Loucy (cell line): ENCODE results near the gene TMTC2.

Source experiments
- H2AFZ ChIP-seq: fragments of 200-600 bp; sonication (generic); 2 replicates; pipeline ENCODE4 v1.6.0; 2016; ENCODE audit warnings: antibody characterized with exemption, mild to moderate bottlenecking, low read length, moderate library complexity
- H3F3A ChIP-seq: fragments of 200-600 bp; 2 replicates; pipeline ENCODE4 v1.6.0; 2016; ENCODE audit warnings: antibody characterized with exemption, low read depth, mild to moderate bottlenecking
- H3K27me3 ChIP-seq: fragments of 200-600 bp; sonication (generic); 2 replicates; pipeline ENCODE4 v1.6.1; 2014; ENCODE audit warnings: low read length, mild to moderate bottlenecking; ENCODE audit not compliant: insufficient read depth, poor library complexity, severe bottlenecking
- H3K36me3 ChIP-seq: fragments of 200-600 bp; sonication (generic); 2 replicates; pipeline ENCODE4 v1.6.1; 2016; ENCODE audit warnings: low read length; ENCODE audit not compliant: insufficient read depth
- H3K4me1 ChIP-seq: fragments of 200-600 bp; sonication (generic); 2 replicates; pipeline ENCODE4 v1.5.1; 2014; ENCODE audit warnings: low read length, mild to moderate bottlenecking; ENCODE audit not compliant: insufficient read depth, poor library complexity, severe bottlenecking
- H3K4me2 ChIP-seq: fragments of 200-600 bp; sonication (generic); 2 replicates; pipeline ENCODE4 v1.6.0; 2014; ENCODE audit warnings: antibody characterized with exemption, low read length, low read depth, mild to moderate bottlenecking; ENCODE audit not compliant: poor library complexity, severe bottlenecking
- H3K4me3 ChIP-seq: fragments of 200-600 bp; sonication (generic); 2 replicates; pipeline ENCODE4 v1.5.1; 2014; ENCODE audit warnings: low read length, mild to moderate bottlenecking, mixed read lengths; ENCODE audit not compliant: poor library complexity, severe bottlenecking
- H3K79me2 ChIP-seq: fragments of 200-600 bp; sonication (generic); 2 replicates; pipeline ENCODE4 v1.6.1; 2014; ENCODE audit warnings: low read length; ENCODE audit not compliant: insufficient read depth
- H3K9ac ChIP-seq: fragments of 200-600 bp; sonication (generic); 2 replicates; pipeline ENCODE4 v1.6.0; 2014; ENCODE audit warnings: mild to moderate bottlenecking, low read depth, low read length, moderate library complexity; ENCODE audit not compliant: poor library complexity, severe bottlenecking
- H3K9me2 ChIP-seq: fragments of 200-600 bp; sonication (generic); replicated peaks from 2 replicates; pipeline ENCODE4 v1.6.1; 2016; ENCODE audit warnings: low read depth, low read length, mixed read lengths
- H3K9me3 ChIP-seq: fragments of 200-600 bp; sonication (generic); 2 replicates; pipeline ENCODE4 v1.6.1; 2014; ENCODE audit warnings: mild to moderate bottlenecking, antibody characterized with exemption, low read length, low read depth; ENCODE audit not compliant: insufficient read depth
- H4K20me1 ChIP-seq: fragments of 200-600 bp; sonication (generic); 2 replicates; pipeline ENCODE4 v1.6.0; 2014; ENCODE audit warnings: antibody characterized with exemption, low read length, mild to moderate bottlenecking; ENCODE audit not compliant: insufficient read depth, poor library complexity, severe bottlenecking
- CTCF ChIP-seq: fragments of 200-600 bp; sonication (generic); conservative IDR thresholded peaks from 2 replicates; pipeline ENCODE4 v1.5.1; 2014; ENCODE audit warnings: mild to moderate bottlenecking, antibody characterized with exemption, low read length
- EZH2phosphoT487 ChIP-seq: fragments of 200-600 bp; IDR thresholded peaks from 2 replicates; pipeline ENCODE4 v1.6.1; 2018; ENCODE audit warnings: antibody characterized with exemption, mild to moderate bottlenecking, moderate library complexity, borderline replicate concordance

TMTC2 gene

GRCh38 chr12:83016991-83017390 is 330.3 kb downstream of the TMTC2 start:
- Histone ChIP-seq H3K36me3 (no peaks in the 10 kb centered on the region), H2AFZ (no peak overlapping the region), H3K79me2 (no peaks in the 10 kb centered on the region), H3K4me3 (no peak overlapping the region), H3F3A (no peaks in the 10 kb centered on the region), H3K4me2 (no peak overlapping the region), H3K4me1 (no peaks in the 10 kb centered on the region), H3K27me3 (no peaks in the 10 kb centered on the region), H3K9me2 (no peaks in the 10 kb centered on the region), H3K9ac (no peak overlapping the region), H3K9me3 (no peaks in the 10 kb centered on the region), H4K20me1 (no peaks in the 10 kb centered on the region)
- TF ChIP-seq EZH2phosphoT487, result no peak

GRCh38 chr12:83018088-83018487 is 331.4 kb downstream of the TMTC2 start:
- no peaks in the 10 kb centered on the region for H3F3A ChIP-seq
- no peaks in the 10 kb centered on the region for H3K4me1 ChIP-seq
- TF ChIP-seq EZH2phosphoT487 (no peak), CTCF (no peak)
- no peak overlapping the region for H3K9ac ChIP-seq
- no peaks in the 10 kb centered on the region for H3K79me2 ChIP-seq
- H4K20me1 ChIP-seq, result no peaks in the 10 kb centered on the region
- no peak overlapping the region for H3K4me3 ChIP-seq
- H3K9me2 ChIP-seq, result no peaks in the 10 kb centered on the region
- no peaks in the 10 kb centered on the region for H3K36me3 ChIP-seq
- H2AFZ ChIP-seq, result no peak overlapping the region
- no peak overlapping the region for H3K4me2 ChIP-seq
- no peaks in the 10 kb centered on the region for H3K9me3 ChIP-seq
- H3K27me3 ChIP-seq, result no peaks in the 10 kb centered on the region

GRCh38 chr12:83027021-83027723 is 340.5 kb downstream of the TMTC2 start:
- Histone ChIP-seq H3K4me3 (no peak overlapping the region), H4K20me1 (no peaks in the 10 kb centered on the region), H3K4me1 (no peaks in the 10 kb centered on the region), H3K27me3 (no peaks in the 10 kb centered on the region), H3K9ac (no peak overlapping the region), H3K79me2 (no peaks in the 10 kb centered on the region), H3K9me3 (no peaks in the 10 kb centered on the region), H2AFZ (no peak overlapping the region), H3F3A (no peaks in the 10 kb centered on the region), H3K4me2 (no peak overlapping the region), H3K9me2 (no peaks in the 10 kb centered on the region), H3K36me3 (no peaks in the 10 kb centered on the region)
- no peak for TF ChIP-seq EZH2phosphoT487

GRCh38 chr12:83031196-83031595 is 344.5 kb downstream of the TMTC2 start:
- no peak overlapping the region for H3K4me3 ChIP-seq
- H3K36me3 ChIP-seq, result no peaks in the 10 kb centered on the region
- no peak overlapping the region for H2AFZ ChIP-seq
- H3K9me2 ChIP-seq, result no peaks in the 10 kb centered on the region
- H3K27me3 ChIP-seq, result no peaks in the 10 kb centered on the region
- H3K4me2 ChIP-seq, result no peak overlapping the region
- H3F3A ChIP-seq, result no peaks in the 10 kb centered on the region
- H3K9ac ChIP-seq, result no peak overlapping the region
- no peak for TF ChIP-seq EZH2phosphoT487
- no peaks in the 10 kb centered on the region for H3K4me1 ChIP-seq
- H3K9me3 ChIP-seq, result no peaks in the 10 kb centered on the region
- no peaks in the 10 kb centered on the region for H4K20me1 ChIP-seq
- H3K79me2 ChIP-seq, result no peaks in the 10 kb centered on the region
